Suprapubic skin (tissue), 4 donors: ENCODE data around the gene LAMA4.

ENCODE experiments used
- POLR2A ChIP-seq, 2 donors: fragments of 450-650 bp; IDR thresholded peaks; one replicate each; pipeline ENCODE4 v1.6.1; 2017; ENCODE audit warnings: antibody characterized with exemption in 2 of 2, mild to moderate bottlenecking in 2 of 2, moderate library complexity in 2 of 2
- POLR2AphosphoS5 ChIP-seq, 3 donors: sonication (generic); formaldehyde crosslinking; IDR thresholded peaks; one replicate each; pipeline ENCODE4 v1.6.1; 2017; ENCODE audit warnings: antibody characterized with exemption in 3 of 3
- TF ChIP-seq, protein P1 (sequence below), 2 donors: fragments of 200-600 bp in 1 of 2; fragments of 450-650 bp in 1 of 2; sonication (generic) in 1 of 2; IDR thresholded peaks; one replicate each; pipeline ENCODE4 v1.5.1; 2016 to 2019; ENCODE audit warnings: antibody characterized with exemption in 2 of 2, mild to moderate bottlenecking in 1 of 2, moderate library complexity in 1 of 2

DNA sequence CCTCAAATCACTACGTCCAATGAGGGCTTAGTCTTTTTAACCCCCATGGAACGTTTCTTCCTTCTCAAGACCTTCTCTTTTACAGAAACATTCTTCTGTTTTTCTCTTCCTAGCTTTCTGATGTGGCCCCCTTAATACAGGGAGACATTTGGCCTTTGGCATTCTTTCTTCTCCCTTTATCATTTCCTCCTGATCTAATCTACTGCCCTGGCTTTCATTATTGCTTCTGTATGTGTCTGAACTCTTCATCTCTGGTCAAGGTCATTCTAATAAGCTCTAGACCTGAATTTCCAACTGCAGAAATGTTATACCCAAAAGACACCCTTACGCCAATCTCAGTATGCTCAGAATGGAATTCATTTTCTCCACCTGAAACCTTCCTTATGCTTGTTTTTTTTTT is 18.4 kb upstream of the LAMA4 start:
- TF ChIP-seq, protein P1, sequence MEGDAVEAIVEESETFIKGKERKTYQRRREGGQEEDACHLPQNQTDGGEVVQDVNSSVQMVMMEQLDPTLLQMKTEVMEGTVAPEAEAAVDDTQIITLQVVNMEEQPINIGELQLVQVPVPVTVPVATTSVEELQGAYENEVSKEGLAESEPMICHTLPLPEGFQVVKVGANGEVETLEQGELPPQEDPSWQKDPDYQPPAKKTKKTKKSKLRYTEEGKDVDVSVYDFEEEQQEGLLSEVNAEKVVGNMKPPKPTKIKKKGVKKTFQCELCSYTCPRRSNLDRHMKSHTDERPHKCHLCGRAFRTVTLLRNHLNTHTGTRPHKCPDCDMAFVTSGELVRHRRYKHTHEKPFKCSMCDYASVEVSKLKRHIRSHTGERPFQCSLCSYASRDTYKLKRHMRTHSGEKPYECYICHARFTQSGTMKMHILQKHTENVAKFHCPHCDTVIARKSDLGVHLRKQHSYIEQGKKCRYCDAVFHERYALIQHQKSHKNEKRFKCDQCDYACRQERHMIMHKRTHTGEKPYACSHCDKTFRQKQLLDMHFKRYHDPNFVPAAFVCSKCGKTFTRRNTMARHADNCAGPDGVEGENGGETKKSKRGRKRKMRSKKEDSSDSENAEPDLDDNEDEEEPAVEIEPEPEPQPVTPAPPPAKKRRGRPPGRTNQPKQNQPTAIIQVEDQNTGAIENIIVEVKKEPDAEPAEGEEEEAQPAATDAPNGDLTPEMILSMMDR (IDR thresholded peaks at IDR 0.05): no peak
- TF ChIP-seq POLR2A (IDR thresholded peaks at IDR 0.05) (no peak), POLR2AphosphoS5 (IDR thresholded peaks at IDR 0.05) (no peak)
